ENCODE results near the gene CPPED1. TPM values are rescaled to one million over a fixed set of nuclear protein-coding genes. Genes with fewer than 3 reads are reported as not detected.

The CPPED1 gene
- total RNA-seq, 1 experiment from 2014 or later = 7.9 TPM

- Histone ChIP-seq H3K9me3 (ENCODE audit: control insufficient read depth, low read depth, low read length) (no peaks in the 10 kb centered on the region), H4K91ac (ENCODE audit: insufficient read length, low read depth, low read length) (no peak overlapping the region), H3K14ac (ENCODE audit: insufficient read depth, low read length) (no peak overlapping the region), H3K56ac (ENCODE audit: insufficient read length, low read depth, low read length) (no peak overlapping the region), H3T11ph (ENCODE audit: low read length) (no peak overlapping the region), H2AK5ac (ENCODE audit: insufficient read length, low read length) (no peak overlapping the region), H4K5ac (ENCODE audit: insufficient read length, low read depth, low read length) (no peak overlapping the region), H3K23ac (ENCODE audit: insufficient read length, low read depth, low read length) (no peak overlapping the region), H3K27me3 (ENCODE audit: insufficient read depth, low read length) (no peaks in the 10 kb centered on the region), H3K4me1 (ENCODE audit: insufficient read depth, low read length) (no peaks in the 10 kb centered on the region), H2BK15ac (ENCODE audit: low read depth, low read length) (no peak overlapping the region), H3K79me1 (ENCODE audit: insufficient read depth, low read depth, low read length, poor library complexity, severe bottlenecking) (no peaks in the 10 kb centered on the region), H2BK20ac (ENCODE audit: low read depth, low read length, poor library complexity, severe bottlenecking) (no peak overlapping the region), H2BK12ac (ENCODE audit: insufficient read length, low read depth, low read length) (no peak overlapping the region), H2AFZ (ENCODE audit: low read length) (no peak overlapping the region), H3K4ac (ENCODE audit: low read depth, low read length) (no peak overlapping the region), H4K20me1 (ENCODE audit: control insufficient read depth, insufficient read depth, insufficient read length) (no peaks in the 10 kb centered on the region), H2BK120ac (ENCODE audit: low read depth, low read length, poor library complexity, severe bottlenecking) (no peak overlapping the region), H3K27ac (ENCODE audit: insufficient read length, low read depth, low read length) (no peak overlapping the region), H3K79me2 (ENCODE audit: insufficient read depth, low read length) (no peaks in the 10 kb centered on the region), H3K18ac (ENCODE audit: insufficient read length, low read depth, low read length) (no peak overlapping the region), H3K23me2 (ENCODE audit: insufficient read length, low read depth, low read length, poor library complexity, severe bottlenecking) (no peaks in the 10 kb centered on the region), H4K8ac (replicated peaks; ENCODE audit: insufficient read length, low read depth, low read length) (no peak overlapping the region), H2BK5ac (ENCODE audit: insufficient read length, low read length) (no peak overlapping the region), H3K4me2 (ENCODE audit: insufficient read depth, insufficient read length, low read length) (no peak overlapping the region), H3K9ac (ENCODE audit: extremely low read depth, insufficient read length, low read length) (no peak overlapping the region)
- no CpG with 5 or more reads among the region's 4 CpGs for WGBS (ENCODE audit: extremely low coverage, insufficient read length, low lambda C conversion rate)
- no peak for DNase-seq
- peaks cover 3 to 25% (median 16%) of the 10 kb centered on the region in 3 experiments; a peak in 5 of 7 replicates for H3K36me3 Mint-ChIP-seq (ENCODE audit: insufficient read depth in 1 of 3, low read depth in 3 of 3)
- no peak overlapping the region for H3K27ac Mint-ChIP-seq
- H3K4me3 Mint-ChIP-seq = no peak overlapping the region
- TF ChIP-seq CTCF (conservative IDR thresholded peaks at IDR 0.05) = no peak
- H3K27me3 Mint-ChIP-seq (ENCODE audit: low read depth) = no peaks in the 10 kb centered on the region
- H3K4me1 Mint-ChIP-seq = no peaks in the 10 kb centered on the region
- H3K9me3 Mint-ChIP-seq = no peaks in the 10 kb centered on the region; a peak in 2 of 5 replicates
Measured at GRCh38 chr16:12775656-12776236, 27.9 kb downstream of the CPPED1 start.
